ENCODE data around the gene CCDC191.

DNA sequence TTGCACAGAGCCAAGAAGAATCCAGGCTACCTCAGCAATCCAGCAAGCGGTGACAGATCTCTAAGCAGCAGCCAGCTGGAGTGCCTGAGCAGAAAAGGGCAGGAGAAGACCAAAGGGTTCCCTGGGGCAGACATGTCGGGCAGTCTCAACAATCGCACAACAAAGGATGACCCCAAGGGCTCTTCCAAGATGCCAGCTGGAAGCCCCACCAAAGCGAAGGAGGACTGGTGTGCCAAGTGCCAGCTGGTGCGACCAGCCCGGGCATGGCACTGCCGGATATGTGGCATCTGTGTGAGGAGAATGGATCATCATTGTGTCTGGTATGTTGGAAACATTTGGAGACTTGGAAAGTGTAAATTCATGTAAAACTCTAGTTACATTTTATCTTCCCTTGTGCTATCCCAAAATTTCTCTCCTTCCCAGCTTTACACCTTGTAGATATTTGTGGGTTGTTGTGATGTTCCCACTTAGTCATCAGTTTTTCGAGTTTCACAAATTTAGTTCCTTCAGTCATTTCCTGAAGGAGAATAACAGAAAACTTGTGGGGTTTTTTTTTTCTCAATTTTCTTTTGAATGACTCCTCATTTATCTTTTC is 102.1 kb downstream of the CCDC191 start:
- TF ChIP-seq, protein P1, sequence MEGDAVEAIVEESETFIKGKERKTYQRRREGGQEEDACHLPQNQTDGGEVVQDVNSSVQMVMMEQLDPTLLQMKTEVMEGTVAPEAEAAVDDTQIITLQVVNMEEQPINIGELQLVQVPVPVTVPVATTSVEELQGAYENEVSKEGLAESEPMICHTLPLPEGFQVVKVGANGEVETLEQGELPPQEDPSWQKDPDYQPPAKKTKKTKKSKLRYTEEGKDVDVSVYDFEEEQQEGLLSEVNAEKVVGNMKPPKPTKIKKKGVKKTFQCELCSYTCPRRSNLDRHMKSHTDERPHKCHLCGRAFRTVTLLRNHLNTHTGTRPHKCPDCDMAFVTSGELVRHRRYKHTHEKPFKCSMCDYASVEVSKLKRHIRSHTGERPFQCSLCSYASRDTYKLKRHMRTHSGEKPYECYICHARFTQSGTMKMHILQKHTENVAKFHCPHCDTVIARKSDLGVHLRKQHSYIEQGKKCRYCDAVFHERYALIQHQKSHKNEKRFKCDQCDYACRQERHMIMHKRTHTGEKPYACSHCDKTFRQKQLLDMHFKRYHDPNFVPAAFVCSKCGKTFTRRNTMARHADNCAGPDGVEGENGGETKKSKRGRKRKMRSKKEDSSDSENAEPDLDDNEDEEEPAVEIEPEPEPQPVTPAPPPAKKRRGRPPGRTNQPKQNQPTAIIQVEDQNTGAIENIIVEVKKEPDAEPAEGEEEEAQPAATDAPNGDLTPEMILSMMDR (IDR thresholded peaks at IDR 0.05; ENCODE audit: borderline replicate concordance, extremely low read depth, low read length, poor library complexity, severe bottlenecking), result no peak
- no peak for TF ChIP-seq EZH2 (IDR thresholded peaks at IDR 0.05; ENCODE audit: borderline replicate concordance, low read depth, low read length, severe bottlenecking)
